Suprapubic skin (tissue), 4 donors: ENCODE results near the gene MRPL30. TPM values are rescaled to one million over a fixed set of nuclear protein-coding genes. Genes with fewer than 3 reads are reported as not detected.
"Not testable (repeated sequence)": the region's sequence is repeated elsewhere in the genome, so short reads cannot be mapped to it uniquely, and the experiment has no call there.

Experiments used
- DNase-seq, 2 donors: peaks; one replicate each; pipeline ENCODE4 v3.0.0-alpha.2; 2019; ENCODE audit warnings: low spot score in 2 of 2
- H3K27ac ChIP-seq: fragments of 200-600 bp; sonication (generic); one replicate; pipeline ENCODE4 v1.5.1; 2019
- H3K27me3 ChIP-seq: fragments of 200-600 bp; sonication (generic); one replicate; pipeline ENCODE4 v1.5.1; 2019
- H3K36me3 ChIP-seq: fragments of 200-600 bp; sonication (generic); one replicate; pipeline ENCODE4 v1.5.1; 2019
- H3K4me1 ChIP-seq: fragments of 200-600 bp; sonication (generic); one replicate; pipeline ENCODE4 v1.5.1; 2019
- H3K4me3 ChIP-seq: fragments of 200-600 bp; sonication (generic); one replicate; pipeline ENCODE4 v1.5.1; 2019; ENCODE audit warnings: mild to moderate bottlenecking
- H3K9me3 ChIP-seq: fragments of 200-600 bp; sonication (generic); one replicate; pipeline ENCODE4 v1.5.1; 2019
- CTCF ChIP-seq, 2 donors: fragments of 200-600 bp in 1 of 2; fragments of 450-650 bp in 1 of 2; sonication (generic) in 1 of 2; IDR thresholded peaks; one replicate each; pipeline ENCODE4 v1.5.1; 2016 to 2019; ENCODE audit warnings: antibody characterized with exemption in 2 of 2, mild to moderate bottlenecking in 1 of 2, moderate library complexity in 1 of 2
- EP300 ChIP-seq: sonication (generic); formaldehyde crosslinking; IDR thresholded peaks from one replicate; pipeline ENCODE4 v1.6.1; 2017; ENCODE audit warnings: antibody characterized with exemption
- POLR2A ChIP-seq, 2 donors: fragments of 450-650 bp; IDR thresholded peaks; one replicate each; pipeline ENCODE4 v1.6.1; 2017; ENCODE audit warnings: antibody characterized with exemption in 2 of 2, mild to moderate bottlenecking in 2 of 2, moderate library complexity in 2 of 2
- POLR2AphosphoS5 ChIP-seq, 3 donors: sonication (generic); formaldehyde crosslinking; IDR thresholded peaks; one replicate each; pipeline ENCODE4 v1.6.1; 2017; ENCODE audit warnings: antibody characterized with exemption in 3 of 3
- WGBS: methylation state at CpG from one replicate; pipeline ENCODE4 v1.1.5; 2018; 5-methylcytosine and 5-hydroxymethylcytosine counted together
- total RNA-seq, 4 donors: library from RNA; depleted of rRNA; stranded (reverse); fragments of >200 nt; gene quantifications; one replicate each; pipeline ENCODE4 v1.1.0, GENCODE V29; 2016

MRPL30 gene
- total RNA-seq, 4 donors from 2014 or later: 19.4 to 32.3 (median 28.1) TPM

DNA sequence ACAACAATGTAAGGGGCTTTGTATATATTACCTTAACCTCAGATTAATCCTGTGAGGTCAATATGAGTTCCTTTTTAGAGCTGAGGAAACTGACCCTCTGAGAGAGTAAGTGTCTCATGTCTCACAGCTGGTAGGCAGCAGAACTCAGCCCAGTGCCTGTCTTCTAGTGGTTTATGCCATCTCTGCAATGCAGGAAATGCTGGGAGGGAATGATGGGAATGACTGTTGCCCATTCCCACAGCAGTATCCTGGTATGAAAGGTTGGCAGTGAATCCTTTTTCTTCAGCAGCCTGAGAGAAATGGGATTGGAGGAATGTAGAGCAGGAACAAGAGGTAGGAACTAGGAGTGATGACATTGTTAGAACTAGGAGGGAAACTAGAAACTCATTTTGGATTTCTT lies 6.0 kb downstream of the MRPL30 start:
- no peaks in the 10 kb centered on the region for H3K27me3 ChIP-seq
- no peak overlapping the region for H3K27ac ChIP-seq
- H3K4me3 ChIP-seq: no peak overlapping the region
- no peaks in the 10 kb centered on the region for H3K9me3 ChIP-seq
- peaks cover 11% of the 10 kb centered on the region for H3K4me1 ChIP-seq
- H3K36me3 ChIP-seq: peaks cover 41% of the 10 kb centered on the region
- TF ChIP-seq POLR2AphosphoS5 (IDR thresholded peaks at IDR 0.05): no peak
- no peak for TF ChIP-seq EP300
- no peak for TF ChIP-seq POLR2A (IDR thresholded peaks at IDR 0.05)
- no peak for TF ChIP-seq CTCF (IDR thresholded peaks at IDR 0.05)
- DNase-seq: no peak

DNA sequence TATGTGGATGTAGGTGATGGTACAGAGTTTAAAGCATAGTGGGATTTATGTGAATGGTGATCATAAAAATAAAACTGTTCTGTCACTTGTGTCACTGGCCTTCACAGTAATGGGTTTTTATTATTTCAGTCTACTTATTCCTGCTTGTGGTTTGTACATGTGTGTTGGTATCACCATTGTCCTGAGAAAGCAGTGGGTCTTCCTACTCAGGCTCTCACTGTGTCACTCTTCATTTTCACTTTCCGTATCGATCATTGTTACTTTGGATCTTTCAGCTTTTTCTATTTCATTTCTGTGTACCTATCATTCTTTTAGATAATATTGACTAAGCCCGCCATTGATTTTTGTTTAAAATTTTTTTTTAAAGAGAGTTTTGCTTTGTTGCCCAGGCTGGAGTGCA lies 7.4 kb downstream of the MRPL30 start:
- H3K36me3 ChIP-seq: peaks cover 53% of the 10 kb centered on the region
- no peaks in the 10 kb centered on the region for H3K9me3 ChIP-seq
- no peaks in the 10 kb centered on the region for H3K4me1 ChIP-seq
- WGBS: 98% methylated on average over 3 of the region's 3 CpGs
- no peaks in the 10 kb centered on the region for H3K27me3 ChIP-seq
- no peak for DNase-seq
- TF ChIP-seq POLR2A (IDR thresholded peaks at IDR 0.05) (no peak), EP300 (no peak), POLR2AphosphoS5 (IDR thresholded peaks at IDR 0.05) (no peak), CTCF (IDR thresholded peaks at IDR 0.05) (no peak)
- H3K4me3 ChIP-seq: no peak overlapping the region
- H3K27ac ChIP-seq: no peak overlapping the region

DNA sequence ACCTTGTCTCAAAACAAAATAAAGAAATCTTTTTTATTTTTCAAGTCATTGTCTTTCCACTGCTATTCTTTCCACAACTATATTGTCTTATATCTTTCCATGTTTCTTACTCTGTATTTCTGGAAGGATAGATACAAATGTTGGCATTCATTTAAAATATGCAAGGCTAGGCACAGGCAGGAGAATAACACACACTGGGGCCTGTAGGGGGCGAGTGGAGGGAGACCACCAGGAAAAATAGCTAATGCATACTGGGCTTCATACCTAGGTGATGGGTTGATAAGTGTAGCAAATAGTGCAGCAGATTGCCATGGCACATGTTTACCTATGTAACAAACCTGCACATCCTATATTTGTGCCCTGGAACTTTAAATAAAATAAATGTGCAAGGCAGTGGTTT lies 9.6 kb downstream of the MRPL30 start:
- Histone ChIP-seq H3K9me3 (no peaks in the 10 kb centered on the region), H3K4me3 (no peak overlapping the region), H3K27ac (no peak overlapping the region), H3K36me3 (peaks cover 58% of the 10 kb centered on the region), H3K4me1 (no peaks in the 10 kb centered on the region), H3K27me3 (no peaks in the 10 kb centered on the region)
- 80% methylated on average over 1 of the region's 1 CpG for WGBS
- TF ChIP-seq POLR2A (IDR thresholded peaks at IDR 0.05) (no peak), EP300 (no peak), CTCF (IDR thresholded peaks at IDR 0.05) (no peak), POLR2AphosphoS5 (IDR thresholded peaks at IDR 0.05) (no peak)
- no peak for DNase-seq

- not testable (repeated sequence) for H3K4me3 ChIP-seq, H3K9me3 ChIP-seq, H3K4me1 ChIP-seq, DNase-seq, H3K27ac ChIP-seq, H3K27me3 ChIP-seq
- 98% methylated on average over 4 of the region's 4 CpGs for WGBS
- peaks cover 69% of the 10 kb centered on the region for H3K36me3 ChIP-seq
Observed at GRCh38 chr2:99192364-99192763, 11.4 kb downstream of the MRPL30 start.

DNA sequence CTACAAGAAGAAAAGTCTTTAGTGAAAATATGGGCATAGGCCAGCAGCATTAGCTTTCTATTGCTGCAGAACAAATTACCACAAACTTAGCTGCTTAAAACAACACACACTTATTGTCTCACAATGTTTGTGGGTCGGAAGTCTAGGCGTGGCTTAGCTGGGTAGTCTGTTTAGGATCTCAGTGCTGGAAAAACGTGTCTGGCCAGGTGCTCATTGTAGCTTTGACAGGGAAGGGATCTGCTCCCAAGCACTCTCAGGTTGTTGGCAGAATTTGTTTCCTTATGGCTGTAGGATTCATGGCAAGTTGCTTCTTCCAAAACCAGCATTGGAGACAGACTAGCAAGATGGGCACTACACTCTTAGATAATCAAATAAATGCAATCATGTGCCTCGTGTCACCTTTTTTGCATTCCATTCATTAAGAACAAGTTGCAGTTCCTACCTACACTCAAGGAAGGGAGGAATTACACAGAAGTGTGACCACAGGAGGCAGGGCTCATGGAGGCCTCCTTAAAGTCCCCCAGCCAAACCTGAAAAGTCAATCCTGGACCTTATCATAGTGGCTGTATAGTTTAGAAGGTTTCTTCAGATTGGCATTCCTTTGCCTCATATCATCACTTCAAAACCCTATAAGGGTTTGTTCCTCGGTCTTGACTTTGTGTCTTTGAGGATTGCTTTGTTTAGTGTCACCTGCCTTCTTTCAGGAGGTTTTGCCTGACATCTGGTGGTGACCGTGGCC lies 17.3 kb downstream of the MRPL30 start:
- Histone ChIP-seq H3K27me3 (no peaks in the 10 kb centered on the region), H3K4me1 (no peaks in the 10 kb centered on the region), H3K9me3 (no peaks in the 10 kb centered on the region), H3K27ac (peak overlapping the region; percentile 5), H3K4me3 (no peak overlapping the region), H3K36me3 (peaks cover 31% of the 10 kb centered on the region)
- WGBS: 65% methylated on average over 6 of the region's 6 CpGs
- TF ChIP-seq POLR2AphosphoS5 (IDR thresholded peaks at IDR 0.05): no peak
- TF ChIP-seq EP300: no peak
- no peak for TF ChIP-seq POLR2A (IDR thresholded peaks at IDR 0.05)
- TF ChIP-seq CTCF (IDR thresholded peaks at IDR 0.05): no peak
- DNase-seq: no peak
